ENCODE data around the gene SHLD3.
"Not testable (repeated sequence)": the region's sequence is repeated elsewhere in the genome, so short reads cannot be mapped to it uniquely, and the experiment has no call there.

The SHLD3 gene

DNA sequence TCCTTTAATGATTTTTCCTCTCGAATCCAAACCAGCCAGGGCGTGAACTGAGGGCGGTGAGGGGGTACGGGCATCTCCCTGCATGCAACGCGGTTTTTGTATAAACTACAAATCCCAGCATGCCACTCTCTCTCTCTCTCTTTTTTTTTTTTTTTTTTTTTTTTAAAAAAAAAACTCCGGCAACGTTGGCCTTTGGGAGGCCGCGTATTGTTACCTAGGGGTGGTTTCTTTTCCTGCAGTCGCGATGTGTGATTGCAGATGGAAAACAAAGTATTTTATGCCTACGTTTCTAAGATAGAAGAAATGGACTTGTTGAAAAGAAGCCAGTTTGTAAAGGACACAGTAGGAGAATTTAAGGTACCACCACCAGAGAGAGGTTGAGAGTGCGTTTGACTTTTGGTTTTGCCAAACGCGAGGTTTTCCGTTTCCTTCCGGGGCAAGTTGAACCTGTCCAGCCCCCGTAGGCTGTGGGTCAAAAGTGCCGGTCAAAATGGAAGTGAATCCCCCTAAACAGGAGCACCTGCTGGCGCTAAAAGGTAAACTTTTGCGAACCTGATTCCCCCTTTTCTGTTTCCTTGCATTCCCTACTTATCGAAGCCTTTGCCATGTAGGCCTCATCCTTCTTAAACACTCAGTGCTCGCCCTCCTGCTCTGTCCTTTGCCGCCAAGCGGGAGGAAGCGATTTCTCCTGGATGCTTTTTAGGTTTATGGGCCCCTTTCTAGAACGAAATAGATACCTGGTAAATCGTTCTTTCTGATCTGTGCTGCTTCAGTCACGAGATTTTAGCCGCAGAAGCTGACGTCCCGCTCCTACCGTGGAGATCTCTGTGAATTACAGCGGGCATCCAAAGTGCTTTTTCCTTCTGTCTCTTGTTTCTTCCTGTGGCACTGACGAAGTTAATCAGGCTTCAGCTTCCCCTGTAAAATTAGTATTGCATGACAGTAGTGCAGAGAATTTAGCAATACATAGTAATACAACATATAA, at the start of gene SHLD3, which contains the start of gene TRAPPC13:
Gene SHLD3 (plus strand): TSS at position 457 of the 985 bp plus-strand sequence. CDS start 4,561 bp downstream, outside the sequence.
Gene TRAPPC13 (plus strand): TSS at position 457 of the 985 bp plus-strand sequence. CDS start 34 bp downstream, at position 491.
- DNase-seq (ENCODE audit: low read depth, low spot score), result peak; percentile 81

DNA sequence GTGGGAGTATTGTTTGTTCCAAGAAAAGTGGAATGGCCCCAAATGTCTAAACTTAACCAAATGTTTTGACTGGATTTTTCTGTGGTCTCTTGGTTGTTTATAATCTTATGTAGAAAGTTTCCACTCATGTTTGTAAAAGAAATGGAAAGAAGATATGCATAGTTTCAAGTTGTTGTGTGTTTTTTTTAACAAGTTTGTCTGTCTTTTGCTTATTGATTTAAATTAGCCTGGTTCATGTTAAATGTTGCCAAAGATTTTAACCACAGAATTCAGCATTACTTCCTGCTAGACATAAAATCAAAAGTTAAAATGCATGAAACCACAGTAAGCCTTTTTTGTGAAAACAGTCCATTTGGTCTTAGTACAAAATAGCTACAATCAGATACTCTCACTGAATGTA, 47.7 kb upstream of the SHLD3 start:
- no peak for DNase-seq (ENCODE audit: low read depth, low spot score)

DNA sequence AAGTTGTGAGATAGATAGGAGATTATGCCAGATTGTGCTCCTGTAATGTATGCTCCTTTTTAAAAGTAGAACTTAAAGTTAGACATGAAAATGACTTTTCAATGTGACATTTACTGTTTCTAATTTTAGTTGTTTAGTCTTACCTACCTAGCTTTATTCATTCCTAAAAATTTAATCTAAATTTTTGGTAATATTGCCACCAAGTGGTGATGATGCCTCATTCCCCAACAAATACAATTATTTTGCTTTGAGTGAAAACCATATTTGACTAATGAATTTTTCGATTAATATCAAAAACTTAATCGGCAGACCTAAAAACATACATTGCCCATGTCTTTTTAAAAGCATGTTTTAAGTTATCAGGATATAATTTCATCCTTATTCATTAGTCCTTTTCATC, 36.1 kb upstream of the SHLD3 start:
- no peak for DNase-seq (ENCODE audit: low read depth, low spot score)

DNA sequence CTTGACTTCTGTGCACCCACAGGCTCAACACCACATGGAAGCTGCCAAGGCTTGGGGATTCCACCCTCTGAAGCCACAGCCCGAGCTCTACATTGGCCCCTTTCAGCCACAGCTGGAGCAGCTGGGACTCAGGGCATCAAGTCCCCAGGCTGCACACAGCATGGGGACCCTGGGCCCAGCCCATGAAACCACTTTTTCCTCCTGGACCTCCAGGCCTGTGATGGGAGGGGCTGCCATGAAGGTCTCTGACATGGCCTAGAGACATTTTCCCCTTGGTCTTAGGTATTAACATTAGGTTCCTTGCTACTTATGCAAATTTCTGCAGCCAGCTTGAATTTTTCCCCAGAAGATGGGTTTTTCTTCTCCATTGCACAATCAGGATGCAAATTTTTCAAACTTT, 23.1 kb upstream of the SHLD3 start:
- DNase-seq (ENCODE audit: low read depth, low spot score), result not testable (repeated sequence)

- DNase-seq (ENCODE audit: low read depth, low spot score), result no peak
Observed at GRCh38 chr5:65611524-65611923, 13.3 kb upstream of the SHLD3 start.

GRCh38 chr5:65612298-65612907, 12.4 kb upstream of the SHLD3 start:
- no peak for DNase-seq (ENCODE audit: low read depth, low spot score)

- no peak for DNase-seq (ENCODE audit: low read depth, low spot score)
Observed at GRCh38 chr5:65620021-65620420, 4.8 kb upstream of the SHLD3 start.

- not testable (repeated sequence) for DNase-seq (ENCODE audit: low read depth, low spot score)
Observed at GRCh38 chr5:65621961-65622360, 2.9 kb upstream of the SHLD3 start.

GRCh38 chr5:65623482-65623881, 1.3 kb upstream of the SHLD3 start:
- no peak for DNase-seq (ENCODE audit: low read depth, low spot score)

DNA sequence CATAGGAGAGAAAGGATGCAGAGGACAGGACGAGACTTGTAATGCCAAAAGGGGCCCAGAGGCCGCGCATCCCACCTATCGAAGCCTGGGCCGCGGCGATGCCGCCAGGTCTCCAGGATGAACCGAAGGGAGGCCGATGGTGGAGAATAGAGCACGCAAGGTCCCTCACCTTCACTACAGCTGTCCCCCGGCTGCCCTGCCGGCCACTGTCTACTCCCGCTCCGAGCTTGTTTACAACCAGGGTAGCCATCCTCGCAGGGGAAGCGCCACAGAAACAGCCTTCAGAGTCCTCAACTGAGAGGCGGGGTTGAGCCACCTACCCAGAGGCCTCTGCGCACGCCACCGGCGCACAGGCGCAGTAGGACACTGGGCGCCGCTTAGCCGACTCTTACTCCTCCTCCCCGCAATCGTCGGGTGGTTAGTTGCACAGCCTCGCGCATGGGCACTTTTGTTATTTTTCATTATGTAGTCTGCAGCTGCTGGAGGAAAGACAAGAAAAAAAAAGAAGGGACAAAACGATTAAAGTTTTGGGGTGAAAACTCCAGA, 729 bp upstream of the SHLD3 start, which contains the start of gene TRIM23:
Gene TRIM23 (minus strand): TSS at position 309 of the 546 bp plus-strand sequence. CDS start 59 bp downstream, at position 250.
- peak; percentile 88 for DNase-seq (ENCODE audit: low read depth, low spot score)

GRCh38 chr5:65625743-65626142, 916 bp downstream of the SHLD3 start:
- no peak for DNase-seq (ENCODE audit: low read depth, low spot score)

DNA sequence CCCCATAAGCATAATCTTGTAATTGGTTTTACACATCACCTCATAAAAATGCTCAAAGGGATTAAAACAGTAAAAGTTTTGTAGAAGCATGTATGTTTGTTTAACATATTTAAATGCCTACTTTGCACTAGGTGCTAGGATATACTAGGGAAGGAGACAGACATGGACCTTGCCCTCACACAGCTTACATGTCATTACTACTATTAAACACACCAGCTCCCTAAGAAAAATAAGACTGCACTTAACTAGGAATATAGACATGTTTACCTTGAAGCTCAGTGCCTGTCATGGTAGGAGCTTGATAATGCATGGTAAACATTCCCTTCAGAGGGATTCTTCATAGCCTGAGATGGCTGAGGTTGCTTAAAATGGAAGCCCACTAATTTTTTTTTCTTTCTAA, 6.2 kb downstream of the SHLD3 start:
- no peak for DNase-seq (ENCODE audit: low read depth, low spot score)

DNA sequence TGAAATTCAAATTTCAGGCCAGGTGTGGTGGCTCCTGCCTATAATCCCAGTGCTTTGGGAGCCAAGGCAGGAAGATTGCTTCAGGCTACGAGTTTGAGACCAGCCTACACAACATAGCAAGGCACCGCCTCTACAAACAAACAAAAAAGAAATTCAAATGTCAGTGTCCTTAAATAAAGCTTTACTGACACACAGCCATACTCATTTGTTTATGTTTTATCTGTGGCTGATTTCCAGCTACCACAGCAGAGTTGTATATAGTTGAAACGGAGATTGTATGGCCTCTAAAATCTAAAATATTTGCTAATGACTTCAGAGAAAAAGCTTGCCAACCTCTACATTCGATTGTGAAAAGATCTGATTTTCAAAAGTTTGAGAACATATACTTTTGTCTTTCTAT, 15.4 kb downstream of the SHLD3 start:
- no peak for DNase-seq (ENCODE audit: low read depth, low spot score)

DNA sequence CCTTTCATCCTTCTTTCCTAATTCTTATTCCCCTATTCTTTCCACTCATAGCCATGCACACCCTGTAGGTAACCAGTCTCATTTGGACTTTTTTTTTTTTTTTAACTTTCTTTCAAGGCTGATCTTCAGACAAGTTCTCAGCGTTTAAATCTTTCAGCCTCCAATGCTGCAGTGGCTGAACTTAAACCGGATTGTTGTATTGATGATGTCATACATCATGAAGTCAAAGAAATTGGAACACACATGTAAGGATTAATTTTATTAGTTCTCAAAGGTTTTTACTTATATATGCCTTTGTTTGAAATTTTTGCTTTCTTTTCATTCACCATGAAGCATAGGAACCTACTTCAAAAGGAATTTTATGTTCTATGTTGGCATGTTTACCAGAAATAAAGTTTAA, 22.1 kb downstream of the SHLD3 start:
- no peak for DNase-seq (ENCODE audit: low read depth, low spot score)

DNA sequence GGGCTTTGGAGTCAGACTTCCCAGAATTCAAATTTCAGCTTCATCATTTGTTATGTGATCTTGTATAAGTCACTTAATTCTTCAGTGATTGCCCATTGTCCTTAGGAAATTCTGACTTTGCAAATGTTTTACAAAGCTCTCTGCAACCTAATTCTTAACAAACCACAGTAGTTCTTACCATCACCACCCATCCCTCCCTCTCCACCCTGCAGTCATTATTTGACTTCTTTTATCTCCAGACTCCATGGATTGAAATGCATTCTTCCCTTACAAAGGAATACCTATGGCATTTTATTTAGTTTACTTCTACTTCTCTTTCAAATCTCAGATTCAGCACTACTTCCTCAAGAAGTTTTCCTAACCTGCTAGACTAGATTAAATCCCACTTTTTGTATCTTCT, 23.1 kb downstream of the SHLD3 start:
- DNase-seq (ENCODE audit: low read depth, low spot score), result no peak

- DNase-seq (ENCODE audit: low read depth, low spot score), result no peak
Observed at GRCh38 chr5:65651144-65651543, 26.3 kb downstream of the SHLD3 start.

DNA sequence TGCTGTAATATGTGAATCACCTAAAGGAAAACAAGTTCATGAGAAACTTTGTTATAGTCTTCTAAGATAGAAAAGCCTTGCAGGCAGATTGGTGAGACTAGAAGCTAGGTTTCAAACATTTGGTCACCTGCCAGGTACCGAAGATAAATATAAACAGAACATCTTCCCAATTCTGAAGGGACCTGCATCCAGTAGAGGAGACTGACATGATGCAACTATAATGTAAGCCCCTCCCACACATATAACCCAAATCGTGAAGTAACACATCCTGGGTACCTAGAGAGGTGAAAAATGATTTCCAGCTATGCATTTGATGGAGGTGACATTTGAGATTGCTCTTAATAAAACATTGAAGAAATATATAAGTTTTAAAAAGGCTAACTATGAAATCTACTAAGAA, 29.9 kb downstream of the SHLD3 start:
- DNase-seq (ENCODE audit: low read depth, low spot score), result no peak

DNA sequence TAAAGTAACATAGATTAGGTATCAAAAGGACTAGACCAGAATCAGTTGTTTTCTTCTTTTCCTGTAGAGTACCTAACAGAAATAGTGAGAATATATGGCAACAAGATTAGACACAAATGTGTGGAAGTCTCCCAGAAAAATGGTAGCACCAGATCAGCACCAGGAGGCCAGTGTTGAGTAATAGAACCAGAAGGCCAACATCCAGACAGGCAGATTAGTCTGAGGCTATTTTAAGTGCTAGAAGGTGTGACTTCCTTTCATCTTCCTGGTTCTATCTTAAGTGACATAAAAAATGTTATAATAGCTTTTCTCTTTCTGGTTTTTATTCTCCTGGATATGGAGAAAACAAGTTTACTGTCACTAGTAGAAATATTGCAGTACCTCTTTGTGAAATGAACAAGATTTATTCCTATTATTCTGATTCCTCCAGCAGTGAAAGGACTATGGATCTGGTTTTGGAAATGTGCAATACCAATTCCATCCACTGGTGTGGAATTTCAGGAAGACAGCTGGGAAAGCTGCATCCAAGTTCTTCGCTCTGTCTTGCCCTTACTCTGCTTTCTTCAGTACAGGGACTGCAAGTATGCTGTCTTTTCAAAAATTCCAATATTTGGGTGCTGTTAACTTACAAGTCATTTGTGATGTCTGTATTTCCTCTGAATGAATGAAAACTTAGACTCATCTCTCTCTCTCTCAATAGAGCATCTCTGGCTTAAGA, 39.1 kb downstream of the SHLD3 start:
- no peak for DNase-seq (ENCODE audit: low read depth, low spot score)

DNA sequence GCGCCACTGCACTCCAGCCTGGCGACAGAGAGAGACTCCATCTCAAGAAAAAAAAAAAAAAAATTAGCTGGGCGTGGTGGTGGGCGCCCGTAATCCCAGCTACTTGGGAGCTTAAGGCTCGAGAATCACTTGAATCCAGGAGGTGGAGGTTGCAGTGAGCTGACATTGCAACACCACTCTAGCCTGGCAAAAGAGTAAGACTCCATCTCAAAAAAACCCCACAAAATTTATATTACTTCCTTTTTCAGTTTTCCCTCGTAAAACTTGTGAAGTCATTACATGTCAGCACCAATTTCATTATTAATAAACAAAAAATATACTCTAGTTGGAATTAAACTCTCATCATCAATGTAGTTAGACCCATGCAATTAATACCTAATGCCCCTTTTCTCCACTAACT, 43.9 kb downstream of the SHLD3 start:
- no peak for DNase-seq (ENCODE audit: low read depth, low spot score)

- no peak for DNase-seq (ENCODE audit: low read depth, low spot score)
Observed at GRCh38 chr5:65672796-65673195, 48.0 kb downstream of the SHLD3 start.

GRCh38 chr5:65674749-65675148, 49.9 kb downstream of the SHLD3 start:
- DNase-seq (ENCODE audit: low read depth, low spot score), result no peak

DNA sequence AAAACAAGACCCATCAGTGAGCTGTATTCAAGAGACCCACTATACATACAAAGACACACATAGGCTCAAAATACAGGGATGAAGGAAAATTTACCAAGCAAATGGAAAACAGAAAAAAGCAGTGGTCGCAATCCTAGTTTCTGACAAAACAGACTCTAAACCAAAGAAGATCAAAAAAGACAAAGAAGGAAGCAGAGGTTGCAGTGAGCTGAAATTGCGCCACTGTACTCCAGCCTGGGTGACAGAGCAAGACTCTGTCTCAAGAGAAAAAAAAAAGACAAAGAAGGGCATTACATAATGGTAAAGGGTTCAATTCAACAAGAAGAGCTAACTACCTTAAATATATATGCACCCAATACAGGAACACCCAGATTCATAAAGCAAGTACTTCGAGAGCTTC, 51.2 kb downstream of the SHLD3 start:
- not testable (repeated sequence) for DNase-seq (ENCODE audit: low read depth, low spot score)

All from activated CD4-positive, CD25-positive, alpha-beta regulatory T cell treated with anti-CD3 and anti-CD28 coated beads, Interleukin-2, amount 50 U/mL, for 16 hours (primary cell).